Ishikawa (cell line): ENCODE results near the gene RIOX2.

Source experiments
- CEBPB ChIP-seq: IDR thresholded peaks from 2 replicates; pipeline ENCODE4 v1.6.1; 2012
- RAD21 ChIP-seq: IDR thresholded peaks from 2 replicates; pipeline ENCODE4 v1.6.1; 2012; ENCODE audit warnings: low read depth
- TEAD4 ChIP-seq: IDR thresholded peaks from 2 replicates; pipeline ENCODE4 v1.6.1; 2012
- YY1 ChIP-seq: IDR thresholded peaks from 2 replicates; pipeline ENCODE4 v1.6.1; 2012; ENCODE audit warnings: low read depth

DNA sequence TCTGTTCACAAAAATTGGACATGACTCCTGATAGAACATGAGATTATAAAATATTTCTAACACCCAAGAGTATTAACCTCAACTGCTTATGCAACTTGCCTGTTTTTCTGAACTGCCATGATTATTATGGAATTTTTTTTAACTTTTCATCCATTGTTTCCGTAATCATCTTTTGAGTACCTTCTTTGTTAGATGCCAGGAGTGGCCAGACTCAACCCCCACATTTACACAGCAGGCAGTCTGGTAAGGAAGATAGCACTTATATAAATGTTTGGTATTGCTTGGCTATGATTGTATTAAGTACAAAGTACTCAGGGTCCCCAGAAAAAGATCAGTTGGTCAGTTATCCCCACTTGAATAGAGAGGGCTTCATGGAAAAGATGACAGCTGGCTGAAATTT is 76.1 kb downstream of the RIOX2 start:
- TF ChIP-seq TEAD4 (no peak), YY1 (no peak), CEBPB (no peak), RAD21 (no peak)
